ENCODE data around the gene ZFTA.

- no peak for TF ChIP-seq CTCF (IDR thresholded peaks at IDR 0.05; ENCODE audit: low read depth, low read length, poor library complexity, severe bottlenecking)
- no peak for TF ChIP-seq EZH2phosphoT487 (IDR thresholded peaks at IDR 0.05; ENCODE audit: borderline replicate concordance, low read length)
These were observed 4.9 kb downstream of the ZFTA start for GRCh38 chr11:63763496-63764339.

Data from DOHH2 (cell line).